Naive thymus-derived CD8-positive, alpha-beta T cell (primary cell): ENCODE measurements around the gene GALNT2. TPM values are rescaled to one million over a fixed set of nuclear protein-coding genes. Genes with fewer than 3 reads are reported as not detected.

Experiments
- ATAC-seq, 2 donors: fragments of 150-1000 bp; cut with Tn5 transposase in 1 of 2; sonication (Bioruptor Pico), chemical (Tn5 transposase) in 1 of 2; 1 replicate in 1 of 2; 2 replicates in 1 of 2; pipeline ENCODE4 v1.10.0; 2021; ENCODE audit warnings: mild to moderate bottlenecking in 2 of 2, moderate library complexity in 2 of 2
- POLR2A ChIA-PET: fragments of 350-600 bp; sonication (Branson Sonifier 250); formaldehyde crosslinking; loops from one replicate; lab custom pipeline; 2021; ENCODE audit warnings: antibody characterized with exemption; lab: Charles Lee
- DNase-seq, 10 donors: peaks; one replicate each; pipeline versions ENCODE4 v3.0.0 to v3.0.0-alpha.2; 2020 to 2022
- H3K27ac Mint-ChIP-seq, 10 donors: one replicate each; pipeline ENCODE4 v1.8.0; 2020 to 2022; ENCODE audit warnings: mild to moderate bottlenecking in 10 of 10, mixed read lengths in 10 of 10, moderate library complexity in 4 of 10, inconsistent platforms in 1 of 10
- H3K27me3 Mint-ChIP-seq, 5 donors: one replicate each; pipeline ENCODE4 v1.8.0; 2021 to 2022; ENCODE audit warnings: mixed read lengths in 5 of 5
- H3K36me3 Mint-ChIP-seq, 3 donors: one replicate each; pipeline ENCODE4 v1.8.0; 2020 to 2022; ENCODE audit warnings: mixed read lengths in 3 of 3, mild to moderate bottlenecking in 2 of 3, inconsistent platforms in 1 of 3
- H3K4me1 Mint-ChIP-seq, 4 donors: one replicate each; pipeline ENCODE4 v1.8.0; 2021 to 2022; ENCODE audit warnings: mixed read lengths in 4 of 4
- H3K4me3 Mint-ChIP-seq, 10 donors: one replicate each; pipeline ENCODE4 v1.8.0; 2020 to 2022; ENCODE audit warnings: mild to moderate bottlenecking in 10 of 10, mixed read lengths in 10 of 10, moderate library complexity in 6 of 10, inconsistent platforms in 1 of 10
- H3K9me3 Mint-ChIP-seq, 9 donors: one replicate each; pipeline ENCODE4 v1.8.0; 2020 to 2022; ENCODE audit warnings: mixed read lengths in 9 of 9, mild to moderate bottlenecking in 3 of 9, inconsistent platforms in 1 of 9, moderate library complexity in 1 of 9
- polyA plus RNA-seq, 3 donors: library from polyadenylated mRNA; unstranded; fragments of 300-500 nt; fragmentation: Illumina TruSeq; gene quantifications; one replicate each; pipeline ENCODE4 v1.2.3, GENCODE V29; 2021
- total RNA-seq, 8 experiments: library from RNA in 2 of 8; stranded (reverse) in 2 of 8; gene quantifications; one replicate each; pipeline ENCODE4 v1.2.3 and lab custom pipeline; 2021 to 2026

The GALNT2 gene
- total and polyA plus RNA-seq, 5 experiments from 2014 or later = 10.7 to 22.2 (median 15.3) TPM

DNA sequence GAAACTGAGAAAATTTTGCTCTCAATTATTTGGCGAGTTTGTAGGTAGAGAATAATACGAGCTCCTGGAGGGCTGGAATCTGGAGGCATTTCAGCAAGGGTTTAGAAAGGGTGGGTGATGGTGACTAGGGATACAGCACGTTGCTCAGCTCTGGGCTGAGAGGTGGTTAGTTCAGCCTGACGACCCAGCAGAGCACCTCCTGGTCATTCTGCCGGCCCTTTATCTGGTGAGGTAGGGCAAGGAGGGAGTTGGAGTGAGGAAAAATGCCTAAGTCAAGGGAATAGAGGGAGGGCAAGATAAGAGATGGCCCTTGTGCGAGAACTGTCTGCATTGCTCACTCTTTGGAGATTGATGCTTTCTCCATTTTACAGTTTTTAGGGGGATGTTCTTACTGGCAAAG, 19.1 kb downstream of the GALNT2 start:
- H3K27me3 Mint-ChIP-seq = no peaks in the 10 kb centered on the region

DNA sequence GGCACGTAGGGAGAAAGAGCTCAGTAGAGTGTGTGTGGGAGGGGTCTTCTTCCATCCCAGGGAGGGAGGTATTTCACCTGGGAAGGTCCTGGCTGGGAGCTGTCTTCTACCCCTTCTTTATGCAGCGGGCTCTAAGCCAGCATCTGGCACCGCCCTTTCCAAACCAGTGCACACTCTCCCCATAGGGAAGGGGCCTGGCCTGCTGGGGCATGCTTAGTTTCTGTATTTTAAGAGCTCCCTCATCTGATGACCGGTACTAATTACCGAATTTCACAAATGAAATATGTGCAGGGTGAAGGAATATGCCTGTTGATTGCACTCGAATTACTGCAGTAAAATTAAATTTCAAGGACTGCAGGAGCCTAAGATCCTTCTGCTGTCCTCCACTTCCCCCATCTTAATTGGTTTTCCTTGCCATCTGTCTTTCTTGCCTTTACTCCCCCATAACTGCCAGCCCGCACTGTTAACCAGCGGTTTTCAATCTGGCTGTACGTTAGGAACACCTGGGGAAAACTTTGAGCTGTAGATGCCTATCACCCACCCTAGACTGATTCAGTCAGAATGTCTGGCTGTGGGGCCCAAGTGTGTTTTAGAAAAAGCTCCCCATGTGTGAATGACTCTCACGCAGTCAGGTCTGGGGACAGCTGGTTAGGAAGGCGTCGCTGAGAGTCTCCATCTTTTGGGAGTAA, 20.1 kb downstream of the GALNT2 start:
- Mint-ChIP-seq H3K27ac (peak overlapping the region in 2 of 10 donors; percentile 32 to 64), H3K4me1 (peaks cover 47 to 88% (median 61%) of the 10 kb centered on the region in 4 donors), H3K9me3 (peaks cover 0 to 10% (median 0%) of the 10 kb centered on the region in 9 donors), H3K4me3 (peak overlapping the region in 1 of 10 donors; percentile 28), H3K36me3 (peaks cover 0 to 24% (median 15%) of the 10 kb centered on the region in 3 donors), H3K27me3 (no peaks in the 10 kb centered on the region)
- ATAC-seq = no peak
- DNase-seq = no peak
- POLR2A ChIA-PET = no interaction called here

More for the DNA sequence above, 19.1 kb downstream of the GALNT2 start:
- peaks cover 0 to 15% (median 10%) of the 10 kb centered on the region in 3 donors for H3K36me3 Mint-ChIP-seq
- peaks cover 0 to 11% (median 0%) of the 10 kb centered on the region in 9 donors for H3K9me3 Mint-ChIP-seq
- peak overlapping the region in 2 of 10 donors; percentile 19 to 81 for H3K27ac Mint-ChIP-seq
- peaks cover 53 to 88% (median 68%) of the 10 kb centered on the region in 4 donors for H3K4me1 Mint-ChIP-seq
- ATAC-seq = no peak
- no peak overlapping the region for H3K4me3 Mint-ChIP-seq
- DNase-seq = no peak
- POLR2A ChIA-PET = no interaction called here

DNA sequence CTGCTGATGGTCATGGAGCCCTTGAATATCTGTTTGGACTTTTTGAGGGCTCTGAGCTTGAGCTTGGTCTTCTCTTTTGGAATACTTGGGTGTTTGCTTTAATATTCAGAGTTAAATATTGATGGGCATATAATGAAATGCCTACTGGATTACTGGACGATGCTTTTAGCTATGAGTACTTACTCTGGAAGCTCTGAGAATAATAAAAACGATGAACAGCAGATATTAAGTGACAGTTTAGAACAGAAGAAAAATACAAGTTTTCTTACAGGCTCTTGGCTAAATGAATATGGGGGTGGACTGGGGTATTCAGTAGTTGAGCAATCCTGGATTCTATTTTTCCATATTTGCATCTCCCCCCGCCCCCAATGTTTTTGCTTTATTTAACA, 20.7 kb downstream of the GALNT2 start:
- Mint-ChIP-seq H3K4me3 (no peak overlapping the region), H3K4me1 (peaks cover 42 to 82% (median 56%) of the 10 kb centered on the region in 4 donors), H3K36me3 (peaks cover 0 to 30% (median 16%) of the 10 kb centered on the region in 3 donors), H3K9me3 (peaks cover 0 to 4% (median 0%) of the 10 kb centered on the region in 9 donors), H3K27ac (peak overlapping the region in 1 of 10 donors; percentile 64), H3K27me3 (no peaks in the 10 kb centered on the region)
- DNase-seq (no peak), ATAC-seq (no peak)
- POLR2A ChIA-PET = no interaction called here

DNA sequence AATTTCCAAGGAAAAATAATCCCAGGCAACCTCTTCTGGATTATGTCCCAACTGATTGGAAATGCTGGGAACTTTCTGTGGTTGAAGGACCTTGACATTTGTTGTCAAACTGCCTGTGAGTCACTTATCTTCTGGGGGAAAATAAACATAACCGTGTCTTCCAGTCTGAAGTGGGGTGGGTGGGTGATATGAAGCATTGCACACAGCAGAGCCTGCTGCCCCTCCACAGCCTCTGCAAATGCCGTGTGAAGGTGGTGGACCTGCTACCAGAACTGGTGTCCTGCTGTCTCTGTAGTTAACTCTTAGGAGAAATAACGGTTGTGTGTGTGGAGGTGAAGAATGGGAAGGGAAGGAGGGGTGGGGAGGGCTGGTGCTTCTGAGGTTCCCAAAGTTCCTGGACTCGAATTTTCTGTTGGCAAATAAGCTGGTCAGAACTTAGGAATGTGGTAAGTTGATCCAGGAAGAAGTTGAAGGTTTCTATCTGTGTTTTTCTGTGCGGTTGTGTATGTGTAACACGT, 23.2 kb downstream of the GALNT2 start:
- H3K36me3 Mint-ChIP-seq = peaks cover 0 to 38% (median 16%) of the 10 kb centered on the region in 3 donors
- no peak for DNase-seq
- POLR2A ChIA-PET = no interaction called here
- no peaks in the 10 kb centered on the region for H3K9me3 Mint-ChIP-seq
- H3K27ac Mint-ChIP-seq = peak overlapping the region in 1 of 10 donors; percentile 47
- no peaks in the 10 kb centered on the region for H3K27me3 Mint-ChIP-seq
- H3K4me1 Mint-ChIP-seq = peaks cover 33 to 66% (median 40%) of the 10 kb centered on the region in 4 donors
- H3K4me3 Mint-ChIP-seq = no peak overlapping the region
- no peak for ATAC-seq

DNA sequence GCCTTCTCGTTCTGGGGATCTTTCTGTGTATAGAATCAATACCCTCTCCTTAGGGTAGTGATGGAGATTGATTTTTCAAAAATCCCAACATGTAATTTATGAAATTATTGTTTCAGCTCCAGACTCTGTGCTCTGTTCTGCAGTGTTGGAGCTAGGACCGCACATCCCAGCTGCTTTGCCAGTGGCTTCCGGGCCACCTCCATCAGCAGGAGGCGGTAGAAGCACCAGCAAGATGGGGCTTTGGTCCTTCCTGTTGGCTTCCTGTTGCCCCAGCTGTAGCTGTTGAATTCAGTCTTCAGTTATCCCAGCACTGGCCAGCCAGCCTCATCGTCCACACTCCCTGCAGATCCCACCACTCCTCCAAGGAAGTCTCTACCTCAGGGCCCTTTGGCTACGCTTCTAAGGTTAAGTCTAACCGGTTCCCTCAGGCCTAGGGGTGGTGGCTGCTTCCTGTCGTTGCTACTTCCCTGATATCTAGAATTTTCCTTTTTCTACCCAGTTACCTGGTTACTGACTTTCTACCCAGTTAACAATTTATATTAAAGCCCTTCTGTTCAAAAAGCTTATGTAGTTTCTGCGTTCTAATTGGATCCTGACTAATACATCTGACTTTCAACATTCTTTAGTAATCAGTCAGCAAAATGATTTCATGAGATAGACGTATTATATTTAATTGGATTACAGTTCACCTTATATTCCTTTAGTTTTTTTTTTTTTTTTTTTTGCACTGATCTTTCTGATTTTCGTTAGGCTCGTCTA, 24.6 kb downstream of the GALNT2 start:
- no peaks in the 10 kb centered on the region for H3K9me3 Mint-ChIP-seq
- ATAC-seq (no peak), DNase-seq (no peak)
- peaks cover 27 to 59% (median 28%) of the 10 kb centered on the region in 4 donors for H3K4me1 Mint-ChIP-seq
- POLR2A ChIA-PET = no interaction called here
- H3K27ac Mint-ChIP-seq = no peak overlapping the region
- H3K4me3 Mint-ChIP-seq = no peak overlapping the region
- peaks cover under 1 to 38% (median 16%) of the 10 kb centered on the region in 3 donors for H3K36me3 Mint-ChIP-seq
- H3K27me3 Mint-ChIP-seq = no peaks in the 10 kb centered on the region

DNA sequence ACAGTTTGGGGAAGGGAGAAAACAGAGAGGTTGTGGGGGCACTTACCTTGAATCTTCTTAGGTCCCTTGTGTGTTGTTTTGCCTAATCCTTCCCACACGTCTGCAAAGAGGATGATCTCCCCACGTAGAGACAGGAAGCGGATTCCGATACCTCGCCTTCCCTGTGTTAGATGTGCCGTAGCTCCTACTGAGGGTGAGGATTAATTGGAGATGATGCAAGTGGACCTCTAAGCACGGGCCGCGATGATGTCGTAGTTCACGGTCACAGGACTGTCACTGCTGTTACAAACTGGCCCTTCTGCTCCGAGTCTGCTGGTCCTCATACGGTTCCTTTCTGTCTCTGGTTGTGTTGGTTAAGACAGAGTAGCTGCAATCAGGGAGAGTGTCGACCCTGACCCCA, 27.7 kb downstream of the GALNT2 start:
- H3K4me1 Mint-ChIP-seq = peaks cover 12 to 47% (median 20%) of the 10 kb centered on the region in 4 donors
- peak overlapping the region in 2 of 10 donors; percentile 15 to 24 for H3K27ac Mint-ChIP-seq
- DNase-seq = no peak
- H3K4me3 Mint-ChIP-seq = no peak overlapping the region
- no peak for ATAC-seq
- H3K36me3 Mint-ChIP-seq = peaks cover 3 to 37% (median 17%) of the 10 kb centered on the region in 3 donors
- no peaks in the 10 kb centered on the region for H3K27me3 Mint-ChIP-seq
- POLR2A ChIA-PET = no interaction called here
- H3K9me3 Mint-ChIP-seq = no peaks in the 10 kb centered on the region

DNA sequence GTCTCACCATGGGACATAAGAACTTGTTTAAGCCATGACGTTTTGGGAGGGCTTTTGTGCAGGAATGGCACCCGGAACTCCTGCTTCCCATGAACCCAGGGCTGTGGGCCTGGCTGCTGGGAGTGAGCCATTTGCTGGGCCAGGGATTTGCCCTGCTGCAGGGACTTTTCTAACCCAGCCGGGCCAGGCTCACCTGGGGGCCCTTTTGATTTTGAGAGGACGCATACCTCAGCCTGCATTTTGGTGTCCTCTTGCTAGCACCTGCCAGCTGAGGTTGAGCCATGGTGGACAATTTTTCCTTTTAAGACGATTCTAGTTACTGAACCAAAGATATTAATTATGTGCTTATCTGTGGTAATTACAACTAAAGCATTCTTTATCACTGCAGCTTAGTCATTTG, 28.9 kb downstream of the GALNT2 start:
- POLR2A ChIA-PET = no interaction called here
- H3K27me3 Mint-ChIP-seq = no peaks in the 10 kb centered on the region
- H3K4me1 Mint-ChIP-seq = peaks cover 7 to 40% (median 16%) of the 10 kb centered on the region in 4 donors
- DNase-seq (no peak), ATAC-seq (no peak)
- peaks cover 3 to 29% (median 11%) of the 10 kb centered on the region in 3 donors for H3K36me3 Mint-ChIP-seq
- peak overlapping the region in 2 of 10 donors; percentile 10 to 51 for H3K27ac Mint-ChIP-seq
- H3K9me3 Mint-ChIP-seq = no peaks in the 10 kb centered on the region
- H3K4me3 Mint-ChIP-seq = no peak overlapping the region

DNA sequence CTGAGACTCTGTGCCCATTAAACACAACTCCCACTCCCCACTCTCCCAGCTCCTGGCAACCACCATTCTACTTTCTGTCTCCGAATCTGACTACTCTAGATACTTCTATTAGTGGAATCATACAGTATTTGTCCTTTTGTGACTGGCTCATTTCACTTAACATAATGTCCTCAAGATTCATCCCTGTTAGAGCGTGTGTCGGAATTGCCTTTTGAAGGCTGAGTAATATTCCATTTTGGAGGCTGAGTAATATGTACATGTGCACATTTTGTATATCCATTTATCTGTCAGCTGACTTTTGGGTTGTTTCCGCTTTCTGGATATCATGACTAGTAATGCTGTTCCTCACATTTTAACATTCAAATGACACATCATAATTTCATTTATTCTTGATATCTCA, 30.3 kb downstream of the GALNT2 start:
- H3K27me3 Mint-ChIP-seq = no peaks in the 10 kb centered on the region
- H3K4me1 Mint-ChIP-seq = peaks cover 18 to 47% (median 21%) of the 10 kb centered on the region in 4 donors
- no peak overlapping the region for H3K27ac Mint-ChIP-seq
- no peaks in the 10 kb centered on the region for H3K9me3 Mint-ChIP-seq
- POLR2A ChIA-PET = no interaction called here
- no peak overlapping the region for H3K4me3 Mint-ChIP-seq
- H3K36me3 Mint-ChIP-seq = peaks cover 3 to 16% (median 5%) of the 10 kb centered on the region in 3 donors
- ATAC-seq (no peak), DNase-seq (no peak)

DNA sequence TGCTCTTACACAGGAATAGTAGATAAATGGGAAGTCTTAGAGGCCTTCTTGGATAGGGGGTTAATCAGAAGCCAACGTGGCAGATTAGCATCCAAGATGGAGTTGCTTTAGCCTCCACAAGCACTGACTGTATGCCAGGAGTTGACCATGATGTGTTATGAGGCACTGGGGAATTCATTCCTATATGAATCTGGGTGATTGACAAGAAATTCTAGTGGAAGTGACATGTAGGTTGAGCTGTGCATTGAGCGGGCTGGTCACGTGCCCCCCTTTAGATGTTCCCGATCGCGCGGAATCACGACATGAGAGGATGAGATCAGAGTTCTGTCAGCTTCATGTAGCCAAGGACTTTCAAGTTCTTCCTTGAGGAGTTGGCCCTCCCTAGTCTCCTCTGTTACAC, 31.7 kb downstream of the GALNT2 start:
- POLR2A ChIA-PET = no interaction called here

DNA sequence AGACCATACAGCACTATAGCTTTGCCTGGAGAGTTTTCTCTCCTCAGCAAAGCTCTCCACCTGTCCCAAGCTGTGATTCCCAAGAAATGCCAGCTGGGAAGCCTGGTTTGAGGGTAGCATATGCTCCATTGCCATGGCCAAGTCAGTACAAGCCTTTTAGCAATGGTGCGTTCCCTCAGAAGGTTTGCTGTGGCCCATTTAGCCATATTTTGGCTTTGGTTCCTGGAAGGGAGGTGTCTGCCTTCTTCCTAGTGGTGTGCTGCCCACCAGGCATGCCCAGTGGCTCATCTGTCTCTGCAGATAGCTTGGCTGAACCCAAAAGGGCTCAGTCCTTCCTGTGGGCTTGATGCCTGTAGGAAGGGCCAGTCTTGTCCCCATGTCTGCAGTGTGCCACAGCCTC, 32.4 kb downstream of the GALNT2 start:
- Mint-ChIP-seq H3K36me3 (peaks cover 3 to 8% (median 5%) of the 10 kb centered on the region in 3 donors), H3K27ac (no peak overlapping the region), H3K4me3 (no peak overlapping the region), H3K4me1 (peaks cover 35 to 61% (median 41%) of the 10 kb centered on the region in 4 donors), H3K27me3 (no peaks in the 10 kb centered on the region), H3K9me3 (no peaks in the 10 kb centered on the region)
- DNase-seq (no peak), ATAC-seq (no peak)
- POLR2A ChIA-PET = interaction anchor here (0.6 kb wide), 1 partner anchor 29 kb away, joined by 3 read pairs; no protein-coding TSS in a partner anchor

More for the DNA sequence above, 31.7 kb downstream of the GALNT2 start:
- H3K36me3 Mint-ChIP-seq = peaks cover 3 to 9% (median 5%) of the 10 kb centered on the region in 3 donors
- peaks cover 27 to 54% (median 34%) of the 10 kb centered on the region in 4 donors for H3K4me1 Mint-ChIP-seq
- no peak for ATAC-seq
- no peak overlapping the region for H3K27ac Mint-ChIP-seq
- no peaks in the 10 kb centered on the region for H3K27me3 Mint-ChIP-seq
- H3K9me3 Mint-ChIP-seq = no peaks in the 10 kb centered on the region
- H3K4me3 Mint-ChIP-seq = no peak overlapping the region
- no peak for DNase-seq

DNA sequence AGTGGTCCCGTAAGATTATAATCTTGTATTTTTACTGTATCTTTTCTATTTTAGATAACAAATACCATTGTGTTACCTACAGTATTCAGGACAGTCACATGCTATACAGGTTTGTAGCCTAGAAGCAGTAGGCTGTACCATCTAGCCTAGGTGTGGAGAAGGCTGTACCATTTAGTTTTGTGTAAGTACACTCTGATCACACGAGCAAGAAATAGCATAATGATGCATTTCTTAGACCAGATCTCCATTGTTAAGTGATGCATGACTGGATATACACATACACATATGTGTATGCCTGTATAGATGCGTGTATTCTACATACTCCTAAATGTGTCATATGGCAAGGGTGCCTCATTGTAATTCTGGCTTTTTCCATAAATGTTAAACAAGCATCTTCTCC, 33.9 kb downstream of the GALNT2 start:
- peaks cover 39 to 72% (median 50%) of the 10 kb centered on the region in 4 donors for H3K4me1 Mint-ChIP-seq
- H3K36me3 Mint-ChIP-seq = peaks cover 3 to 5% (median 5%) of the 10 kb centered on the region in 3 donors
- H3K9me3 Mint-ChIP-seq = no peaks in the 10 kb centered on the region
- DNase-seq = no peak
- peak overlapping the region in 1 of 10 donors; percentile 86 for H3K27ac Mint-ChIP-seq
- H3K4me3 Mint-ChIP-seq = no peak overlapping the region
- POLR2A ChIA-PET = no interaction called here
- H3K27me3 Mint-ChIP-seq = no peaks in the 10 kb centered on the region
- no peak for ATAC-seq

DNA sequence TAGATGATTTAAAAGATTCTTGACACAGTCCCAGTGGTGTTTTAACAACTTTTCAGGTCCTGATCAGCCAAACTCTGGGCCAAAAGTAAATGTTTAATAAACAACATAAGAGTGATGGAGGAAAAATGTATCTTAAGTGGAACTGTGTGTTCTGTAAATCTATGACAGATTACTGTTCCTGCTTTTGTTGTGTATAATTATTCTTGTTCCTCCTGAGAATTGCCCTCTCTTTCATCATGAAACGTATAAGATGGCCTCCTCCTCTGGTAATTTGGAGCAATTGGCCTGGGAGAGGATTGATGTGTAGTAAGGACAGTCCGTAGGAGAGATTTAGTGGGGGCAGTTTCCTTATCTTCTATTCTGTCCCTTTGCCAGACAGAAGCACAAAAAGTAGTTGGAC, 34.5 kb downstream of the GALNT2 start:
- peaks cover 40 to 67% (median 56%) of the 10 kb centered on the region in 4 donors for H3K4me1 Mint-ChIP-seq
- no peak overlapping the region for H3K4me3 Mint-ChIP-seq
- no peak for ATAC-seq
- no peaks in the 10 kb centered on the region for H3K9me3 Mint-ChIP-seq
- peaks cover 3 to 5% (median 5%) of the 10 kb centered on the region in 3 donors for H3K36me3 Mint-ChIP-seq
- POLR2A ChIA-PET = no interaction called here
- peak overlapping the region in 1 of 10 donors; percentile 86 for H3K27ac Mint-ChIP-seq
- H3K27me3 Mint-ChIP-seq = no peaks in the 10 kb centered on the region
- no peak for DNase-seq
